ENCODE data around the gene KIAA1586.
"Not testable (repeated sequence)": the region's sequence is repeated elsewhere in the genome, so short reads cannot be mapped to it uniquely, and the experiment has no call there.

Gene KIAA1586

DNA sequence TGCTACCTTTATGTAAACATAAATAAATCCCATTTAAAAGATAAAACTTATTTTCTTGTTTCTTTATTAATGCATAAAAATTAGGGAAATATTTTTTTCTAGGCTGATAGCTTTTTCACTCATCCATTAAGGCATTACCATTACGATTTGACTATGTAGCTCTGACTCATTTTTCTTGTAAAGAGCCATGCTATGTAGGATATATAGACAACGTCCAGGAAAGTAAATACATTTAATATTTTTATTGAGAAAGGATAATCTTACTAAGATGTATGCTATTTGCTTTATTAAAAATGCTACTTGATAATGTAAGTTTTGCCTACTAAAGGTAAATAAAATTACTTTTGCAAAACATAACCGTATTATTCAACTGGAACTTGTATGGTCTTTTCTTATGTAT, 19.2 kb upstream of the KIAA1586 start:
- H3K4me3 ChIP-seq (ENCODE audit: low read length), result no peak overlapping the region
- no peak for DNase-seq (ENCODE audit: low read depth)
- TF ChIP-seq, protein P1, sequence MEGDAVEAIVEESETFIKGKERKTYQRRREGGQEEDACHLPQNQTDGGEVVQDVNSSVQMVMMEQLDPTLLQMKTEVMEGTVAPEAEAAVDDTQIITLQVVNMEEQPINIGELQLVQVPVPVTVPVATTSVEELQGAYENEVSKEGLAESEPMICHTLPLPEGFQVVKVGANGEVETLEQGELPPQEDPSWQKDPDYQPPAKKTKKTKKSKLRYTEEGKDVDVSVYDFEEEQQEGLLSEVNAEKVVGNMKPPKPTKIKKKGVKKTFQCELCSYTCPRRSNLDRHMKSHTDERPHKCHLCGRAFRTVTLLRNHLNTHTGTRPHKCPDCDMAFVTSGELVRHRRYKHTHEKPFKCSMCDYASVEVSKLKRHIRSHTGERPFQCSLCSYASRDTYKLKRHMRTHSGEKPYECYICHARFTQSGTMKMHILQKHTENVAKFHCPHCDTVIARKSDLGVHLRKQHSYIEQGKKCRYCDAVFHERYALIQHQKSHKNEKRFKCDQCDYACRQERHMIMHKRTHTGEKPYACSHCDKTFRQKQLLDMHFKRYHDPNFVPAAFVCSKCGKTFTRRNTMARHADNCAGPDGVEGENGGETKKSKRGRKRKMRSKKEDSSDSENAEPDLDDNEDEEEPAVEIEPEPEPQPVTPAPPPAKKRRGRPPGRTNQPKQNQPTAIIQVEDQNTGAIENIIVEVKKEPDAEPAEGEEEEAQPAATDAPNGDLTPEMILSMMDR (IDR thresholded peaks at IDR 0.05; ENCODE audit: insufficient read depth, low read depth, low read length, missing control alignments), result no peak

DNA sequence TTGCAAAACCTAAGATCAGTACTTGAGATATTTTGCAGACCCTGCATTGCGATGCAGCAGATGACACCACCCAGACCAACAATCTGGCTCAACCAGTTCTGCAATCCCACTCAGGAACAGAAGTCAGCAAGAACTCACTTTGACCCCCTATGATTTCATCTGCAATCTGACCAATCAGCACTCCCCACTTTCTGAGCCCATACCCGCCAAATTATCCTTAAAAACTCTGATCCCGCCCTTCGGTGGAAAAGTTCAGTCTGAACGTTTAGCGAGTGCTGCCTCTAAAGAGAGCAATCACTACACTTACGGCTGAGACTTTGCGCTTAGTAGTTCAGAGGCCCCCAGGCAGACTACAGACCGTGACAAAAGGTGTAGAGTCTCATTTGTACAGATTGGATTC, 17.3 kb upstream of the KIAA1586 start:
- TF ChIP-seq, protein P1 (IDR thresholded peaks at IDR 0.05; ENCODE audit: insufficient read depth, low read depth, low read length, missing control alignments), result no peak
- no peak overlapping the region for H3K4me3 ChIP-seq (ENCODE audit: low read length)

GRCh38 chr6:57033228-57033627, 13.3 kb upstream of the KIAA1586 start:
- TF ChIP-seq, protein P1 (IDR thresholded peaks at IDR 0.05; ENCODE audit: insufficient read depth, low read depth, low read length, missing control alignments), result no peak
- H3K4me3 ChIP-seq (ENCODE audit: low read length), result no peak overlapping the region
- DNase-seq (ENCODE audit: low read depth), result no peak

More for the DNA sequence above, 17.3 kb upstream of the KIAA1586 start:
- peak; percentile 55 for DNase-seq (ENCODE audit: low read depth)

GRCh38 chr6:57035549-57035948, 10.9 kb upstream of the KIAA1586 start:
- TF ChIP-seq, protein P1 (IDR thresholded peaks at IDR 0.05; ENCODE audit: insufficient read depth, low read depth, low read length, missing control alignments), result no peak
- DNase-seq (ENCODE audit: low read depth), result no peak
- no peak overlapping the region for H3K4me3 ChIP-seq (ENCODE audit: low read length)

- H3K4me3 ChIP-seq (ENCODE audit: low read length), result no peak overlapping the region
- DNase-seq (ENCODE audit: low read depth), result no peak
- TF ChIP-seq, protein P1 (IDR thresholded peaks at IDR 0.05; ENCODE audit: insufficient read depth, low read depth, low read length, missing control alignments), result no peak
Measured at GRCh38 chr6:57038906-57039305, 7.6 kb upstream of the KIAA1586 start.

DNA sequence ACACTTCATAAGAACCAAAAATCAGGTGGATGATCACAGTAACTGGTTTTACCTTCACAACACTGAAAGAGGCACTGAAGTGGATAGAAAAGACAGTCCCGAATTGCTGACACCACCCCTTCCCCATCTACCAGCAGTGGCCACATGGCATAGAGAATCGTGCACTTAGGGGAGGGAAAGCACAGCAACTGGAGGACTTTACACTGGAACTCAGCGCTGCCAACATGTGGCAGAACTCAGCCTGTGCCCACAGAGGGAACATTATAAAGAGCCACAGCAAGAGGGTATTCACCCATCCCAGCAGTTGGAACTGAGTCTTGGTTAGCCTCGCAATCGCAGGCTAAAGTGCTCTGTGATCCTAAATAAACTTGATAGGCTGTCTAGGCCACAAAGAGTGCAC, 6.5 kb upstream of the KIAA1586 start:
- no peak overlapping the region for H3K4me3 ChIP-seq (ENCODE audit: low read length)
- DNase-seq (ENCODE audit: low read depth), result peak; percentile 11
- TF ChIP-seq, protein P1 (IDR thresholded peaks at IDR 0.05; ENCODE audit: insufficient read depth, low read depth, low read length, missing control alignments), result peak; percentile 18

DNA sequence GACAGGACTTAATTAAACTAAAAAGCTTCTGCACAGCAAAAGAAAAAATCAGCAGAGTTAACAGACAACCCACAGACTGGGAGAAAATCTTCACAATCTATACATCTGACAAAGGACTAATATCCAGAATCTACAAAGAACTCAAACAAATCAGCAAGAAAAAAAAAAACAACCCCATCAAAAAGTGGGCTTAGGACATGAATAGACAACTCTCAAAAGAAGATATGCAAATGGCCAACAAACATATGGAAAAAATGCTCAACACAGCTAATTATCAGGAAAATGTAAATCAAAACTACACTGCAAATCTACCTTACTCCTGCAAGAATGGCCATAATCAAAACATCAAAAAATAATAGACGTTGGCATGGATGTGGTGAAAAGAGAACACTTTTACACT, 2.4 kb upstream of the KIAA1586 start:
- not testable (repeated sequence) for H3K4me3 ChIP-seq (ENCODE audit: low read length); DNase-seq (ENCODE audit: low read depth)

Data from epithelial cell of esophagus (primary cell).